Parathyroid adenoma (tissue), 2 donors: Measurements from ENCODE around the gene ZNF398.

Experiments
- H2AFZ ChIP-seq: fragments of 300-600 bp; sonication (generic); one replicate; pipeline ENCODE4 v1.7.0; 2017; ENCODE audit warnings: antibody characterized with exemption, mild to moderate bottlenecking
- H3K27ac ChIP-seq: fragments of 300-600 bp; sonication (generic); one replicate; pipeline ENCODE4 v1.7.0; 2017
- H3K27me3 ChIP-seq: fragments of 300-600 bp; sonication (generic); one replicate; pipeline ENCODE4 v1.7.0; 2017; ENCODE audit warnings: low read length; ENCODE audit not compliant: control insufficient read depth, insufficient read depth
- H3K36me3 ChIP-seq: fragments of 300-600 bp; sonication (generic); one replicate; pipeline ENCODE4 v1.7.0; 2017; ENCODE audit warnings: low read length; ENCODE audit not compliant: control insufficient read depth, insufficient read depth
- H3K4me1 ChIP-seq: fragments of 300-600 bp; sonication (generic); one replicate; pipeline ENCODE4 v1.7.0; 2017; ENCODE audit warnings: control low read depth
- H3K4me2 ChIP-seq: fragments of 300-600 bp; sonication (generic); one replicate; pipeline ENCODE4 v1.7.0; 2017; ENCODE audit warnings: low read length
- H3K4me3 ChIP-seq: fragments of 300-600 bp; sonication (generic); one replicate; pipeline ENCODE4 v1.7.0; 2017; ENCODE audit warnings: low read depth, low read length
- H3K79me2 ChIP-seq: fragments of 300-600 bp; sonication (generic); one replicate; pipeline ENCODE4 v1.7.0; 2017; ENCODE audit warnings: control low read depth
- H3K9ac ChIP-seq: fragments of 300-600 bp; sonication (generic); one replicate; pipeline ENCODE4 v1.7.0; 2017; ENCODE audit warnings: mild to moderate bottlenecking
- H3K9me3 ChIP-seq: fragments of 300-600 bp; sonication (generic); one replicate; pipeline ENCODE4 v1.7.0; 2017; ENCODE audit warnings: low read length; ENCODE audit not compliant: control insufficient read depth
- CTCF ChIP-seq: fragments of 300-600 bp; sonication (generic); IDR thresholded peaks from one replicate; pipeline ENCODE4 v1.7.0; 2017; ENCODE audit warnings: antibody characterized with exemption, mild to moderate bottlenecking
- donor health status: primary hyperparathyroidism.

Gene ZNF398

GRCh38 chr7:149161241-149161848 is 14.1 kb downstream of the ZNF398 start:
- Histone ChIP-seq H3K9me3 (no peaks in the 10 kb centered on the region), H3K4me2 (no peak overlapping the region)
- no peak for TF ChIP-seq CTCF

GRCh38 chr7:149166142-149166541 is 18.9 kb downstream of the ZNF398 start:
- Histone ChIP-seq H3K27me3 (no peaks in the 10 kb centered on the region), H3K4me3 (no peak overlapping the region), H2AFZ (no peak overlapping the region), H3K4me2 (no peak overlapping the region), H3K9ac (no peak overlapping the region), H3K4me1 (no peaks in the 10 kb centered on the region), H3K36me3 (no peaks in the 10 kb centered on the region), H3K27ac (no peak overlapping the region), H3K9me3 (no peaks in the 10 kb centered on the region), H3K79me2 (no peaks in the 10 kb centered on the region)
- no peak for TF ChIP-seq CTCF

More at GRCh38 chr7:149161241-149161848, 14.1 kb downstream of the ZNF398 start:
- no peak overlapping the region for H3K4me3 ChIP-seq
- H3K4me1 ChIP-seq, result no peaks in the 10 kb centered on the region
- H2AFZ ChIP-seq, result no peak overlapping the region
- H3K9ac ChIP-seq, result no peak overlapping the region
- H3K36me3 ChIP-seq, result no peaks in the 10 kb centered on the region
- no peak overlapping the region for H3K27ac ChIP-seq
- no peaks in the 10 kb centered on the region for H3K27me3 ChIP-seq
- H3K79me2 ChIP-seq, result peaks cover 11% of the 10 kb centered on the region

GRCh38 chr7:149166630-149167352 is 19.5 kb downstream of the ZNF398 start:
- Histone ChIP-seq H3K36me3 (no peaks in the 10 kb centered on the region), H2AFZ (no peak overlapping the region), H3K27me3 (no peaks in the 10 kb centered on the region), H3K27ac (no peak overlapping the region), H3K4me1 (no peaks in the 10 kb centered on the region), H3K4me2 (no peak overlapping the region), H3K9ac (no peak overlapping the region), H3K9me3 (no peaks in the 10 kb centered on the region), H3K4me3 (no peak overlapping the region), H3K79me2 (no peaks in the 10 kb centered on the region)
- no peak for TF ChIP-seq CTCF

- Histone ChIP-seq H3K9me3 (no peaks in the 10 kb centered on the region), H3K4me1 (no peaks in the 10 kb centered on the region), H2AFZ (no peak overlapping the region), H3K4me2 (no peak overlapping the region), H3K4me3 (no peak overlapping the region), H3K27ac (no peak overlapping the region), H3K27me3 (no peaks in the 10 kb centered on the region), H3K79me2 (no peaks in the 10 kb centered on the region), H3K9ac (no peak overlapping the region), H3K36me3 (no peaks in the 10 kb centered on the region)
- TF ChIP-seq CTCF, result no peak
Observed at GRCh38 chr7:149171892-149172533, 24.8 kb downstream of the ZNF398 start.
